Calu3 (cell line): ENCODE measurements around the gene GBA2. TPM values are rescaled to one million over a fixed set of nuclear protein-coding genes. Genes with fewer than 3 reads are reported as not detected.

Experiments used
- BruUV-seq: library from RNA; stranded (reverse); fragments of 400-500 nt; replicated peaks from 2 replicates; lab custom pipeline; 2021; lab: Mats Ljungman, UMichigan
- CTCF ChIA-PET: fragments of 300-600 bp; sonication (Branson Sonifier 250); formaldehyde crosslinking; loops from one replicate; lab custom pipeline; 2022; ENCODE audit warnings: antibody characterized with exemption; lab: Charles Lee
- DNase-seq: peaks from one replicate; pipeline ENCODE4 v3.0.0; 2022
- H3K27ac Mint-ChIP-seq: one replicate; pipeline ENCODE4 v1.8.0; 2022; ENCODE audit warnings: mixed read lengths; ENCODE audit not compliant: unreplicated experiment
- H3K27me3 Mint-ChIP-seq: one replicate; pipeline ENCODE4 v1.8.0; 2022; ENCODE audit warnings: mixed read lengths; ENCODE audit not compliant: unreplicated experiment
- H3K36me3 Mint-ChIP-seq: one replicate; pipeline ENCODE4 v1.8.0; 2022; ENCODE audit warnings: mild to moderate bottlenecking, moderate library complexity, mixed read lengths; ENCODE audit not compliant: insufficient read depth, unreplicated experiment
- H3K4me1 Mint-ChIP-seq: one replicate; pipeline ENCODE4 v1.8.0; 2022; ENCODE audit warnings: mild to moderate bottlenecking, low read depth, mixed read lengths; ENCODE audit not compliant: unreplicated experiment
- H3K4me3 Mint-ChIP-seq: one replicate; pipeline ENCODE4 v1.8.0; 2022; ENCODE audit warnings: mild to moderate bottlenecking, low read depth, moderate library complexity, mixed read lengths; ENCODE audit not compliant: unreplicated experiment
- H3K9me3 Mint-ChIP-seq: one replicate; pipeline ENCODE4 v1.8.0; 2022; ENCODE audit warnings: low read depth, mixed read lengths; ENCODE audit not compliant: unreplicated experiment
- intact Hi-C: fragments of 100-400 bp; cut with micrococcal nuclease; formaldehyde crosslinking; loops from one replicate; pipeline ENCODE4 v1.10.0; 2022; ENCODE audit not compliant: unreplicated experiment
- total RNA-seq: library from RNA; stranded (reverse); gene quantifications from 2 replicates; pipeline ENCODE4 v1.2.3, GENCODE V29; 2022
- TF ChIP-seq, protein P1 (sequence below): fragments of 200-600 bp; IDR thresholded peaks from one replicate; pipeline ENCODE4 v1.8.0; 2022; ENCODE audit warnings: antibody characterized with exemption; ENCODE audit not compliant: unreplicated experiment

GBA2 gene
- total RNA-seq, 1 experiment from 2014 or later = 62.7 TPM

GRCh38 chr9:35778496-35778895 lies 29.5 kb upstream of the GBA2 start:
- Mint-ChIP-seq H3K9me3 (no peaks in the 10 kb centered on the region), H3K36me3 (peaks cover 8% of the 10 kb centered on the region), H3K4me3 (no peak overlapping the region), H3K4me1 (peaks cover 7% of the 10 kb centered on the region), H3K27ac (no peak overlapping the region), H3K27me3 (no peaks in the 10 kb centered on the region)
- no TSS peak for BruUV-seq
- no peak for DNase-seq
- TF ChIP-seq, protein P1, sequence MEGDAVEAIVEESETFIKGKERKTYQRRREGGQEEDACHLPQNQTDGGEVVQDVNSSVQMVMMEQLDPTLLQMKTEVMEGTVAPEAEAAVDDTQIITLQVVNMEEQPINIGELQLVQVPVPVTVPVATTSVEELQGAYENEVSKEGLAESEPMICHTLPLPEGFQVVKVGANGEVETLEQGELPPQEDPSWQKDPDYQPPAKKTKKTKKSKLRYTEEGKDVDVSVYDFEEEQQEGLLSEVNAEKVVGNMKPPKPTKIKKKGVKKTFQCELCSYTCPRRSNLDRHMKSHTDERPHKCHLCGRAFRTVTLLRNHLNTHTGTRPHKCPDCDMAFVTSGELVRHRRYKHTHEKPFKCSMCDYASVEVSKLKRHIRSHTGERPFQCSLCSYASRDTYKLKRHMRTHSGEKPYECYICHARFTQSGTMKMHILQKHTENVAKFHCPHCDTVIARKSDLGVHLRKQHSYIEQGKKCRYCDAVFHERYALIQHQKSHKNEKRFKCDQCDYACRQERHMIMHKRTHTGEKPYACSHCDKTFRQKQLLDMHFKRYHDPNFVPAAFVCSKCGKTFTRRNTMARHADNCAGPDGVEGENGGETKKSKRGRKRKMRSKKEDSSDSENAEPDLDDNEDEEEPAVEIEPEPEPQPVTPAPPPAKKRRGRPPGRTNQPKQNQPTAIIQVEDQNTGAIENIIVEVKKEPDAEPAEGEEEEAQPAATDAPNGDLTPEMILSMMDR = no peak
- CTCF ChIA-PET = no interaction called here
- intact Hi-C loops = no loop called here

GRCh38 chr9:35776018-35776417 lies 27.0 kb upstream of the GBA2 start:
- Mint-ChIP-seq H3K9me3 (no peaks in the 10 kb centered on the region), H3K4me1 (peaks cover 7% of the 10 kb centered on the region), H3K27ac (no peak overlapping the region), H3K4me3 (no peak overlapping the region), H3K36me3 (peaks cover 8% of the 10 kb centered on the region), H3K27me3 (no peaks in the 10 kb centered on the region)
- intact Hi-C loops = no loop called here
- TF ChIP-seq, protein P1 = no peak
- no TSS peak for BruUV-seq
- CTCF ChIA-PET = no interaction called here
- no peak for DNase-seq

GRCh38 chr9:35774907-35775635 lies 26.0 kb upstream of the GBA2 start:
- CTCF ChIA-PET = no interaction called here
- BruUV-seq = no TSS peak
- Mint-ChIP-seq H3K4me1 (peaks cover 7% of the 10 kb centered on the region), H3K27ac (peak overlapping the region; percentile 67), H3K36me3 (peaks cover 8% of the 10 kb centered on the region), H3K27me3 (no peaks in the 10 kb centered on the region), H3K9me3 (no peaks in the 10 kb centered on the region), H3K4me3 (no peak overlapping the region)
- intact Hi-C loops = no loop called here
- TF ChIP-seq, protein P1 = no peak
- no peak for DNase-seq

- intact Hi-C loops = no loop called here
- peak; percentile 26 for DNase-seq
- Mint-ChIP-seq H3K9me3 (no peaks in the 10 kb centered on the region), H3K27ac (no peak overlapping the region), H3K4me3 (no peak overlapping the region), H3K4me1 (peaks cover 7% of the 10 kb centered on the region), H3K27me3 (no peaks in the 10 kb centered on the region), H3K36me3 (peaks cover 4% of the 10 kb centered on the region)
- TF ChIP-seq, protein P1 = no peak
- BruUV-seq = no TSS peak
- CTCF ChIA-PET = no interaction called here
Observed at GRCh38 chr9:35771943-35772342, 22.9 kb upstream of the GBA2 start.
